HEK293T (cell line): ENCODE results near the gene FADD.

Experiments
- ARNT ChIP-seq: fragments of 450-650 bp; IDR thresholded peaks from 2 replicates; pipeline ENCODE4 v1.6.1; 2017; ENCODE audit warnings: mild to moderate bottlenecking
- BHLHE40 ChIP-seq: fragments of 450-650 bp; IDR thresholded peaks from 2 replicates; pipeline ENCODE4 v1.6.1; 2016; ENCODE audit warnings: mild to moderate bottlenecking, moderate library complexity, borderline replicate concordance
- CTBP1 ChIP-seq: fragments of 450-650 bp; IDR thresholded peaks from 2 replicates; pipeline ENCODE4 v1.6.1; 2016; ENCODE audit warnings: borderline replicate concordance
- ELF4 ChIP-seq: fragments of 450-650 bp; IDR thresholded peaks from 2 replicates; pipeline ENCODE4 v1.6.1; 2017; ENCODE audit warnings: antibody characterized with exemption
- FOXA1 ChIP-seq: fragments of 450-650 bp; IDR thresholded peaks from 2 replicates; pipeline ENCODE4 v1.6.1; 2016; ENCODE audit warnings: mild to moderate bottlenecking
- FOXK2 ChIP-seq: fragments of 450-650 bp; IDR thresholded peaks from 2 replicates; pipeline ENCODE4 v1.6.1; 2016; ENCODE audit warnings: mild to moderate bottlenecking
- FOXM1 ChIP-seq: fragments of 450-650 bp; IDR thresholded peaks from 2 replicates; pipeline ENCODE4 v1.6.1; 2017; ENCODE audit warnings: mild to moderate bottlenecking, borderline replicate concordance
- HDGF ChIP-seq: fragments of 450-650 bp; IDR thresholded peaks from 2 replicates; pipeline ENCODE4 v1.6.1; 2017; ENCODE audit warnings: antibody characterized with exemption, borderline replicate concordance
- L3MBTL2 ChIP-seq: fragments of 450-650 bp; conservative IDR thresholded peaks from 2 replicates; pipeline ENCODE4 v1.6.1; 2016; ENCODE audit warnings: mild to moderate bottlenecking
- LEF1 ChIP-seq: fragments of 450-650 bp; IDR thresholded peaks from 2 replicates; pipeline ENCODE4 v1.6.1; 2017; ENCODE audit warnings: mild to moderate bottlenecking, borderline replicate concordance
- SP1 ChIP-seq: fragments of 450-650 bp; IDR thresholded peaks from 2 replicates; pipeline ENCODE4 v1.6.1; 2017
- SUZ12 ChIP-seq: fragments of 450-650 bp; IDR thresholded peaks from 2 replicates; pipeline ENCODE4 v1.6.1; 2016; ENCODE audit warnings: mild to moderate bottlenecking
- TARDBP ChIP-seq: fragments of 450-650 bp; IDR thresholded peaks from 2 replicates; pipeline ENCODE4 v1.6.1; 2016
- ZNF384 ChIP-seq: fragments of 450-650 bp; IDR thresholded peaks from 2 replicates; pipeline ENCODE4 v1.6.1; 2016

DNA sequence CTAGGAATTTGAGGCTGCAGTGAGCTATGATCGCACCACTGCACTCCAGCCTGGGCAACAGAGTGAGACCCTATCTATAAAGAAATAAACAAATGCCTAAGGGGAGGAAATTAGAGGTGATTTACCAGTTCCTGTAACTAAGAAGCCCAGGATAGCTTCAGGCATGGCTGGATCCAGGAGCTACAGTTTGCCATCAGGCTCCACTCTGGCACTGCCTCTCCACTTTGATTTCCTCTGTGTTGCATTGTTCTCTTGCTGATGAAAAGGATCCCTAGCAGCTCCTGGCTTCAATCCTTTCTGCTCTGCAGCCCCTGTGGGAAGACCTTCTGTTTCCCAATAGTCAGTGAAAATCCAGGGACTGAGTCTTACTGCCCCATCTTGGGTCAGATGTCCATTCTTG, 20.1 kb upstream of the FADD start:
- TF ChIP-seq FOXM1 (no peak), SUZ12 (no peak), L3MBTL2 (no peak), BHLHE40 (no peak), LEF1 (no peak), ARNT (no peak), FOXA1 (no peak), SP1 (no peak), FOXK2 (no peak), TARDBP (no peak), HDGF (no peak), ZNF384 (no peak), ELF4 (no peak), CTBP1 (no peak)
